ENCODE results near the gene TMEM267. TPM values are rescaled to one million over a fixed set of nuclear protein-coding genes. Genes with fewer than 3 reads are reported as not detected.

TMEM267 gene
- total RNA-seq, 1 experiment from 2014 or later: 9.7 TPM

GRCh38 chr5:43416803-43417394, 66.8 kb downstream of the TMEM267 start:
- Histone ChIP-seq H3K9me3 (ENCODE audit: low read depth, low read length, poor library complexity, severe bottlenecking) (no peaks in the 10 kb centered on the region), H3K27me3 (replicated peaks; ENCODE audit: insufficient read depth, low read depth, low read length, poor library complexity) (no peaks in the 10 kb centered on the region), H3K4me3 (ENCODE audit: low read depth, low read length, poor library complexity, severe bottlenecking) (no peak overlapping the region), H3K36me3 (ENCODE audit: insufficient read depth, low read length, poor library complexity, severe bottlenecking) (no peaks in the 10 kb centered on the region), H3K27ac (ENCODE audit: low read depth, low read length, poor library complexity, severe bottlenecking) (no peak overlapping the region), H3K4me1 (ENCODE audit: insufficient read depth, low read length, poor library complexity, severe bottlenecking) (no peaks in the 10 kb centered on the region)
- POLR2A ChIA-PET (ENCODE audit: low non-redundant PET): no interaction called here
- intact Hi-C loops (cut with micrococcal nuclease; ENCODE audit: unreplicated experiment): no loop called here
- CTCF ChIA-PET: no interaction called here
- BruUV-seq (replicated peaks): no TSS peak
- no peak for DNase-seq (ENCODE audit: low spot score)
- no peak for TF ChIP-seq CTCF (conservative IDR thresholded peaks at IDR 0.05; ENCODE audit: low read depth, low read length)
- no peak for TF ChIP-seq EZH2 (IDR thresholded peaks at IDR 0.05; ENCODE audit: borderline replicate concordance, low read depth, low read length, poor library complexity, severe bottlenecking)

- Histone ChIP-seq H3K4me1 (ENCODE audit: insufficient read depth, low read length, poor library complexity, severe bottlenecking) (no peaks in the 10 kb centered on the region), H3K4me3 (ENCODE audit: low read depth, low read length, poor library complexity, severe bottlenecking) (no peak overlapping the region), H3K36me3 (ENCODE audit: insufficient read depth, low read length, poor library complexity, severe bottlenecking) (no peaks in the 10 kb centered on the region), H3K9me3 (ENCODE audit: low read depth, low read length, poor library complexity, severe bottlenecking) (no peaks in the 10 kb centered on the region), H3K27me3 (replicated peaks; ENCODE audit: insufficient read depth, low read depth, low read length, poor library complexity) (no peaks in the 10 kb centered on the region), H3K27ac (ENCODE audit: low read depth, low read length, poor library complexity, severe bottlenecking) (no peak overlapping the region)
- CTCF ChIA-PET: no interaction called here
- no peak for TF ChIP-seq EZH2 (IDR thresholded peaks at IDR 0.05; ENCODE audit: borderline replicate concordance, low read depth, low read length, poor library complexity, severe bottlenecking)
- no peak for TF ChIP-seq CTCF (conservative IDR thresholded peaks at IDR 0.05; ENCODE audit: low read depth, low read length)
- no peak for DNase-seq (ENCODE audit: low spot score)
- POLR2A ChIA-PET (ENCODE audit: low non-redundant PET): no interaction called here
- intact Hi-C loops (cut with micrococcal nuclease; ENCODE audit: unreplicated experiment): no loop called here
- no TSS peak for BruUV-seq (replicated peaks)
Measured at GRCh38 chr5:43415935-43416802, 67.5 kb downstream of the TMEM267 start.

GRCh38 chr5:43413966-43414365, 69.7 kb downstream of the TMEM267 start:
- CTCF ChIA-PET: no interaction called here
- no TSS peak for BruUV-seq (replicated peaks)
- POLR2A ChIA-PET (ENCODE audit: low non-redundant PET): no interaction called here
- no peak for DNase-seq (ENCODE audit: low spot score)
- H3K4me3 ChIP-seq (ENCODE audit: low read depth, low read length, poor library complexity, severe bottlenecking): no peak overlapping the region
- no peaks in the 10 kb centered on the region for H3K36me3 ChIP-seq (ENCODE audit: insufficient read depth, low read length, poor library complexity, severe bottlenecking)
- H3K4me1 ChIP-seq (ENCODE audit: insufficient read depth, low read length, poor library complexity, severe bottlenecking): no peaks in the 10 kb centered on the region
- no peaks in the 10 kb centered on the region for H3K27me3 ChIP-seq (replicated peaks; ENCODE audit: insufficient read depth, low read depth, low read length, poor library complexity)
- H3K9me3 ChIP-seq (ENCODE audit: low read depth, low read length, poor library complexity, severe bottlenecking): no peaks in the 10 kb centered on the region
- no peak overlapping the region for H3K27ac ChIP-seq (ENCODE audit: low read depth, low read length, poor library complexity, severe bottlenecking)
- intact Hi-C loops (cut with micrococcal nuclease; ENCODE audit: unreplicated experiment): no loop called here
- TF ChIP-seq EZH2 (IDR thresholded peaks at IDR 0.05; ENCODE audit: borderline replicate concordance, low read depth, low read length, poor library complexity, severe bottlenecking) (no peak), CTCF (conservative IDR thresholded peaks at IDR 0.05; ENCODE audit: low read depth, low read length) (no peak)

All from A673 (cell line).